ENCODE results near the gene FAM216B.

FAM216B gene

DNA sequence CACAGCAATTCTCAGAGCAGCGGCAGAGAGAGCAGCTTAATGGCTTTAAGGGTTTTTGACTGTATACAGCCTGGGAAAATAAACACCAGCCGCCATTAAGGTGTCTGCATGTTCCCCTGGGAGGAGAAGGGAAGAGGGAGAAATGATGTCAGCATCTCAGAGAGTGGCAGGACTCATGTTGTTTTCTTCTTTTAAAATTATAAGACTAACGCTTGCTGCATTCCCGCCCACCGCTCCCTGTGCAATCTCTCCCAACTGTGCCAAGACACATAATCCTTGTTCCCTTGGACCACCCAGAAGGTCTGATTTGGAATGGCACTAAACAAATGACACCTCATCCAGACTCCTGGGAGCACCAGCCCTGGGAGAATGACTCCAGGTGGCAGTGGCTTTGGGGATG, 27.7 kb upstream of the FAM216B start:
- no peak overlapping the region for H3K27ac ChIP-seq (ENCODE audit: low read length)
- ATAC-seq (ENCODE audit: insufficient read depth, low read depth): no peak
- no peak overlapping the region for H2AFZ ChIP-seq (ENCODE audit: low read depth, low read length)
- no peaks in the 10 kb centered on the region for H3K4me1 ChIP-seq (ENCODE audit: insufficient read depth, low read length)
- H3K9me3 ChIP-seq (ENCODE audit: insufficient read depth, low read length, severe bottlenecking): no peaks in the 10 kb centered on the region
- H3K4me3 ChIP-seq (ENCODE audit: low read depth in 1 of 2, low read length in 2 of 2): no peak overlapping the region
- H3K9ac ChIP-seq (ENCODE audit: low read depth, low read length): no peak overlapping the region
- TF ChIP-seq CTCF (IDR thresholded peaks at IDR 0.05; ENCODE audit: borderline replicate concordance, extremely low read depth, low read length, poor library complexity, severe bottlenecking) (no peak), EZH2 (IDR thresholded peaks at IDR 0.05; ENCODE audit: borderline replicate concordance, low read depth, low read length, severe bottlenecking) (no peak)
- H4K20me1 ChIP-seq (ENCODE audit: insufficient read depth, low read length): no peaks in the 10 kb centered on the region
- no peak for DNase-seq
- H3K79me2 ChIP-seq (ENCODE audit: insufficient read depth, low read length): no peaks in the 10 kb centered on the region
- no peaks in the 10 kb centered on the region for H3K36me3 ChIP-seq (ENCODE audit: insufficient read depth, low read length)
- no peaks in the 10 kb centered on the region for H3K27me3 ChIP-seq (ENCODE audit: insufficient read depth, low read length, poor library complexity)
- no peak overlapping the region for H3K4me2 ChIP-seq (ENCODE audit: insufficient read depth, low read length)

DNA sequence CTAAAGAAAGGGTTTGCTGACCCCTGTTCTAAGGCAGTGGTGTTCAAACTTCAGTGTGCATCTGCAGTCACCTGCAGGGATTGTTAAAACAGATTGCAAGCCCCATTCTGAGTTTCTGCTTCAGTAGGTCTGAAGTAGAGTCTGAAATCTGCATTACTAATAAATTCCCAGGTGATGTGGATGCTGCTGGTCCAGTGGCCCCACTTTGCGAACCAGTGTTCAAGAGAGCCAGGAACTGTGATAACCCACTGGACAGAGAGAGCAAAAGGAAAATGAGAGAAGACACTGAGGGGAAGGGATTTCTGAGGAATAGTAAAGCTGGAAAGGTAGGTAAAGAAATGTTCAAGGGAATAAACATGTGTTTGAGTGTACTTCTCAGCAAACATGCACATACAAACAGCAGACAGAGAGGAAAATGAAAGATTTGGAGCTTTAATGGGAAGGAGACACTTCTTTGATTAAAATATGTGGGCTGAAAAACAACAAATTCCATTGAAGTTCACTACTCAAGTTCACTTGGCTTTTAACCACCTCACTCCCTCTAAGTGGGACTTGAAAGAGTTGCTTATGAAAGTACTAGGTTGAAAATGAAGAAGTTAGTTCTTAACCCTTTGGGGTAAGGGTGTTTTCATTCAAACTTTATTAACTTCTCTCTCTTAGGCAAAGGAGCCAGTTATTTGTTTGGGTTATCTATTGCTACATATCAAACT, 26.4 kb upstream of the FAM216B start:
- Histone ChIP-seq H3K9me3 (ENCODE audit: insufficient read depth, low read length, severe bottlenecking) (no peaks in the 10 kb centered on the region), H3K27me3 (ENCODE audit: insufficient read depth, low read length, poor library complexity) (no peaks in the 10 kb centered on the region), H4K20me1 (ENCODE audit: insufficient read depth, low read length) (no peaks in the 10 kb centered on the region), H2AFZ (ENCODE audit: low read depth, low read length) (no peak overlapping the region), H3K79me2 (ENCODE audit: insufficient read depth, low read length) (no peaks in the 10 kb centered on the region), H3K27ac (ENCODE audit: low read length) (no peak overlapping the region), H3K36me3 (ENCODE audit: insufficient read depth, low read length) (no peaks in the 10 kb centered on the region), H3K4me1 (ENCODE audit: insufficient read depth, low read length) (no peaks in the 10 kb centered on the region), H3K4me3 (ENCODE audit: low read depth in 1 of 2, low read length in 2 of 2) (no peak overlapping the region), H3K4me2 (ENCODE audit: insufficient read depth, low read length) (no peak overlapping the region), H3K9ac (ENCODE audit: low read depth, low read length) (no peak overlapping the region)
- ATAC-seq (ENCODE audit: insufficient read depth, low read depth) (no peak), DNase-seq (no peak)
- TF ChIP-seq CTCF (IDR thresholded peaks at IDR 0.05; ENCODE audit: borderline replicate concordance, extremely low read depth, low read length, poor library complexity, severe bottlenecking) (no peak), EZH2 (IDR thresholded peaks at IDR 0.05; ENCODE audit: borderline replicate concordance, low read depth, low read length, severe bottlenecking) (no peak)

DNA sequence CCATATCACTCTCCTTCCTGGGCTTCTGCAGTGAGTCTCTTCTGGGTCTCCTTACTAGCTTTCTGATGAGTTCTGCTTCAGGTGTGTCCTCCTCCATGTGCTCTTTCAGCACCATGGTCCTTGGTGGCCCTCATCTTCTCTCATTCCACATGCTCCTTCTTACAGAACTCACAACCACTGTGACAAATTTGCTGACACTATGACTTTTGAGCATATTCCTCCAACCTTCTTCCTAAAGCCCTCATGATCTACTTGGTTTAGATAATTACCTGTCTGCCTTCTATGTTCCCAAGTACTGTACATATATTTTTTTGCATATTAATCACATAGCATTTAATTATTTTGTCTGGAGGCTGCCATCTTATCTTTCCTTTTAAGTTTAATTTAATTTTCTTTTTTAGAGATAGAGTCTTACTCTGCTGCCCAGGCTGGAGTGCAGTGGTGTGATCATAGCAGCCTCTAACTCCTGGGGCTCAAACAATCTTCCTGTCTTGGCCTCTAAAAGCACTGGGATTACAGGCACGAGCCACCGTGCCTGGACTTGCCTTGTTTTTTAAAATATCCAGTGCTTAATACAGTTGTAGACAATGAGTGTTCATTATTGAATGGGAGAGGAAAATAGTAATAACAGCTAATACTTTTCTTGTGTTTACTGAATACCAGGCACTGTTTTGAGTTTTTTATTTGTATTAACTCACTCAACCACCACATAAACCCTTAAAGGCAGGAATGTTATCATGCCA, 23.5 kb upstream of the FAM216B start:
- no peaks in the 10 kb centered on the region for H4K20me1 ChIP-seq (ENCODE audit: insufficient read depth, low read length)
- no peaks in the 10 kb centered on the region for H3K36me3 ChIP-seq (ENCODE audit: insufficient read depth, low read length)
- no peaks in the 10 kb centered on the region for H3K4me1 ChIP-seq (ENCODE audit: insufficient read depth, low read length)
- no peaks in the 10 kb centered on the region for H3K79me2 ChIP-seq (ENCODE audit: insufficient read depth, low read length)
- no peak overlapping the region for H3K9ac ChIP-seq (ENCODE audit: low read depth, low read length)
- no peak overlapping the region for H2AFZ ChIP-seq (ENCODE audit: low read depth, low read length)
- no peak overlapping the region for H3K4me3 ChIP-seq (ENCODE audit: low read depth in 1 of 2, low read length in 2 of 2)
- DNase-seq (no peak), ATAC-seq (ENCODE audit: insufficient read depth, low read depth) (no peak)
- no peak overlapping the region for H3K27ac ChIP-seq (ENCODE audit: low read length)
- TF ChIP-seq EZH2 (IDR thresholded peaks at IDR 0.05; ENCODE audit: borderline replicate concordance, low read depth, low read length, severe bottlenecking) (no peak), CTCF (IDR thresholded peaks at IDR 0.05; ENCODE audit: borderline replicate concordance, extremely low read depth, low read length, poor library complexity, severe bottlenecking) (no peak)
- H3K27me3 ChIP-seq (ENCODE audit: insufficient read depth, low read length, poor library complexity): no peaks in the 10 kb centered on the region
- no peaks in the 10 kb centered on the region for H3K9me3 ChIP-seq (ENCODE audit: insufficient read depth, low read length, severe bottlenecking)
- H3K4me2 ChIP-seq (ENCODE audit: insufficient read depth, low read length): no peak overlapping the region
